ENCODE measurements around the gene AMD1.
"Not testable (repeated sequence)": the region's sequence is repeated elsewhere in the genome, so short reads cannot be mapped to it uniquely, and the experiment has no call there.

The AMD1 gene

DNA sequence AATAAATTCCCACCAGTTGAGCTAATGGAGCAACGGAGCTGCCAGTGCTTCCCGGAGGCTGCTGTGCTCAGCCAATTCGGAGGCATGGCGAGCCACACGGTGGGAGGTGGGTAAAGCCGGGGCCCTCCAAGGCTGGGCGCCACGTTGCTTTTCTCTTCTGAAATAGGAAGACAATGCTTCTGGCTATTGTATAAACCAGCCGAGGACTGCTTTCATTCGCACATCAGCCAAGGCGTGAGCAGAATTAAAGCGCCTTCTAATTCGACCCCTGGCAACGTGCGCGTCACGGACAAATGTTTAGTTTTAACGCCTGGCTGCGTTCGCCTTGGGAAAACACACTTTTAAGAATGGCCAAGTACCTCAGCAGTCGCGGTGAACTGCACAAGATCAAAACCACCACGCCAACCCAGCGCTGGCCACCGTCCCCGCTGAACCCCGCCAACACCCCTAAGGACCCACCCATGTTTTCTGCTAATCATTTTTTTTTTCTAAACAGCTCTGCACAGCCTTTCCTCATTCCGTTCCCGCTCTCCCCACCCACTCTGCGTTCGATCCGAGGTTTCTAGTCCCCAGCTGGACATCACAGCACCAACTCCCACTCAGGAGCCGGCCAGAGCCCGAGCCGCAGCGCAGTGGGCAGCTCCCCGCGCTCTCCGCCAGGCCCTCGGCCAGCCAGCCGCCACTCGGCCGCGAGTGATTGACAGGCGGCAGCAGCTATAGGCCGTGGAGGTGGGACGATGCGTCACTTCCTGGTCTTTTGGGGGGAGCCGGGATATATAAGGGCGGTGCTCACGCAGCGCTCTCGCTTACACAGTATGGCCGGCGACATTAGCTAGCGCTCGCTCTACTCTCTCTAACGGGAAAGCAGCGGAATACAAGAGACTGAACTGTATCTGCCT is at the start of gene AMD1:
AMD1 (plus strand) TSS at position 805 of the 899 bp plus-strand sequence. CDS start 321 bp downstream, outside the sequence.
- peak; percentile 84 to 92 (median 89) for DNase-seq (ENCODE audit: low read depth in 4 of 4, low spot score in 1 of 4)

- DNase-seq (ENCODE audit: low read depth in 4 of 4, low spot score in 1 of 4) = no peak
These were observed 48.1 kb upstream of the AMD1 start for GRCh38 chr6:110826236-110827129.

DNA sequence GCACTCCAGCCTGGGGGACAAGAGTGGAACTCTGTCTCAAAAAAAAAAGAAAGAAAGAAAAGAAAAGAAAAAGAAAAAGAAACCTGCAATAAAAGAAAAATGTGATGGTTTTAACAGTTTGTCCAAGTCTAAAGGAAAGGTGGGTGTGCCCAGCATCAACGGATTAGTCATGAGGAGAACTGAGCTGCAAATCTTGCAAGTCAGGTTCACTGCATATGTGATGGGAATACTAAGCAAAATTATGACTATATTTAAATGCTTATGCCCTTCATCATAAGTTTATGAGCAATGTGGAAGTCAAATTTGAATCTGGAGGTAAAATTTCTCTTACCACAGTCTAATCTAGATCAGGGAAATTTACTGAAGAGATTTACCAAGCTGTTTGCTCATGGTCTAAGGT is 46.2 kb upstream of the AMD1 start:
- no peak for DNase-seq (ENCODE audit: low read depth in 4 of 4, low spot score in 1 of 4)

GRCh38 chr6:110831405-110831804 is 43.2 kb upstream of the AMD1 start:
- no peak for DNase-seq (ENCODE audit: low read depth in 4 of 4, low spot score in 1 of 4)

DNA sequence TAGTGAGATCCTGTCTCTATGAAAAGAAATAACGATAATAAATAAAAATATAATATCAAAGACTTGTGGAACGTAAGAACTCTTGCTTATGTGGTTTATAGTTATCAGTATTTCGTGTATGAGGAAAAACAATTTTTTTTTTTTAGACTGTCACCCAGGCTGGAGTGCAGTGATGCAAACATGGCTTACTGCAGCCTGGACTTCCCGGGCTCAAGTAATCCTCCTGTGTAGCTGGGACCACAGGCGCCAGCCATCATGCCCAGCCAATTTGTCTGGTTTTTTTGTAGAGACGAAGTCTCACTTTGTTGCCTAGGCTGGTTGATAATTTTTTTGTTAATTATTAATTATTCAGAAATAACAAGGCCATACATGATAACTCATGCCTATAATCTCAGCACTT is 40.8 kb upstream of the AMD1 start:
- DNase-seq (ENCODE audit: low read depth in 4 of 4, low spot score in 1 of 4) = no peak

GRCh38 chr6:110835751-110836150 is 38.8 kb upstream of the AMD1 start:
- DNase-seq (ENCODE audit: low read depth in 4 of 4, low spot score in 1 of 4) = not testable (repeated sequence)

DNA sequence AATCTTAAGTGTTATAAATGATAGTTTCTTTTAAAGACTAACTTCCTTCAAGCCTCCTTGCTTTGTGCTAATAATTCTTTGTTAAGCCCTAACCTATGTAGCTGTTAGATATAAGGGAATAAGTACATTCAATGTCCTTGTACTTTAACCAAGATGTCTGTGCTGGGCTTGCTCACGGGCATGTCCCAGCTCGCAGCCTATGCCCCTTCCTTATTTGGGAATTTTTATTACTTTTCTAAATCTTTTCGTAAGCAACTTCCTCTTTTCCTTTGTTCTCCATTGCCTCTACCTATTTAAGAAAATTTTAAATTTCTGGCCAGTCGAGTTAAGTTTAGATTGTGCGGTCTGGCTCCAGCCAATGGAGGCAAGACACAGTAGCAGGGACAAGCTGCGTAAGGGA is 33.3 kb upstream of the AMD1 start:
- DNase-seq (ENCODE audit: low read depth in 4 of 4, low spot score in 1 of 4) = no peak

DNA sequence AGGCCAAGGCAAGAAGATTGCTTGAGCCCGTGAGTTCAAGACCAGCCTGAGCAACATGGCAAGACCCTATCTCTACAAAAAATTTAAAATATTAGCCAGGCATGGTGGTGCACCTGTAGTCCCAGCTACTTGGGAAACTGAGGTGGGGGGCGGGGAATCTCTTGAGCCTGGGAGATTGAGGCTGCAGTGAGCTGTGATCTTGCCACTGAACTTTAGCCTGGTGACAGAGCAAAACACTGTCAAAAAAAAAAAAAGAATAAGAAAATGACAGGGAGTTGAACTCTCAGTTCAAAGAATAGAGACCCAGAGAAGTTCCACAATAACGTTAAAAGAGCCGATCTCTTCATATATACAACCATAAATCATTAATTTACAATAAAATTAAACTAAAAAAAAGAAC is 24.8 kb upstream of the AMD1 start:
- DNase-seq (ENCODE audit: low read depth in 4 of 4, low spot score in 1 of 4) = no peak

DNA sequence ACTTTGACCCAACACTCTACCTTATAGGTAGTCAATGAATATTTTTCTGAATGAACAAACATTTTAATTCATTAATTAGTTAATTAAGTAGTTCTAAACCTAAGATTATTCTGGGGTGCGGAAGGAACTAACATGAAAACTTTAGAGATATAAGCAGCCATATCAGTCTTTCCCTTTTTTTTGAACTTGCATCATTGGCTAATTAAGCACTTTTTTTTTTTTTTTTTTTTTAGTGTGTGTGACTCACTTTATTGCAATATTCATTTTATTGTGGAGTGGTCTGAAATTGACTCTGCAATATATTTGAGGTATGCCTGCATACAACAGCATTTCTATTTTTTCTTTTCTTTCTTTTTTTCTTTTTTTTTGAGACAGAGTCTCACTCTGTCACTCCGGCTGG is 21.8 kb upstream of the AMD1 start:
- no peak for DNase-seq (ENCODE audit: low read depth in 4 of 4, low spot score in 1 of 4)

- DNase-seq (ENCODE audit: low read depth in 4 of 4, low spot score in 1 of 4) = no peak
These were observed 20.7 kb upstream of the AMD1 start for GRCh38 chr6:110853754-110854477.

GRCh38 chr6:110856296-110856695 is 18.3 kb upstream of the AMD1 start:
- no peak for DNase-seq (ENCODE audit: low read depth in 4 of 4, low spot score in 1 of 4)

DNA sequence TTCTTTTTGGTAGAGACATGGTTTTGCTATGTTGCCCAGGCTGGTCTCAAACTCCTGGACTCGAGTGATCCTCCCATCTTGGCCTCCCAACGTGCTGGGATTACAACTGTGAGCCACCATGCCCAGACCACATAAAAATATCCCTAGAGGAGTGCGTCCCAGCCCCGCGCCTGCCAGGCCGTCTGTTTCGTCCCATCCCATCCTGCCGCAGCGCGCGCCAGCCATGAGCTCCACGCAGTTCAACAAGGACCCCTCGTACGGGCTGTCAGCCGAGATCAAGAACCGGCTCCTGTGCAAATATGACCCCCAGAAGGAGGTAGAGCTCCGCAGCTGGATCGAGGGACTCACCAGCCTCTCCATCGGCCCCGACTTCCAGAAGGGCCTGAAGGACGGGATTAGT is 16.6 kb upstream of the AMD1 start:
- no peak for DNase-seq (ENCODE audit: low read depth in 4 of 4, low spot score in 1 of 4)

DNA sequence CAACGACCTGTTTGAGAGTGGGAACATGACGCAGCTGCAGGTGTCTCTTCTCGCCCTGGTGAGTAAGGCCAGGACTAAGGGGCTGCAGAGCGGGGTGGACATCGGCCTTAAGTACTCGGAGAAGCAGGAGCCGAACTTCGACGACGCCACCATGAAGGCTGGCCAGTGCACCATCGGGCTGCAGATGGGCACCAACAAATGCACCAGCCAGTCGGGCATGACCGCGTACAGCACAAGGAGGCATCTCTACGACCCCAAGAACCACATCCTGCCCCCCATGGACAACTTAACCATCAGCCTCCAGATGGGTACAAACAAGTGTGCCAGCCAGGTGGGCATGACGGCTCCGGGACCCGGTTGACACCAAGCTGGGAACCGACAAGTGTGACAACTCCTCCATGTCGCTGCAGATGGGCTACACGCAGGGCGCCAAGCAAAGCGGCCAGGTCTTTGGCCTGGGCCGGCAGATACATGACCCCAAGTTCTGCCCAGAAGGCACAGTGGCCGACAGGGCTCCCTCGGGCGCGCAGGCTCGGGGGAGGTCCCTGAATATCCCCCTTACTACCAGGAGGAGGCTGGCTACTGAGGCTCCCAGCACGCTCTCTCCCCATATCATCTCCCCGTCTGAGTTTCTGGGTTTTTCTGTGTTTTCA is 15.9 kb upstream of the AMD1 start:
- DNase-seq (ENCODE audit: low read depth in 4 of 4, low spot score in 1 of 4) = no peak

- no peak for DNase-seq (ENCODE audit: low read depth in 4 of 4, low spot score in 1 of 4)
These were observed 15.2 kb upstream of the AMD1 start for GRCh38 chr6:110859335-110859792.

- no peak for DNase-seq (ENCODE audit: low read depth in 4 of 4, low spot score in 1 of 4)
These were observed 9.8 kb upstream of the AMD1 start for GRCh38 chr6:110864824-110865223.

DNA sequence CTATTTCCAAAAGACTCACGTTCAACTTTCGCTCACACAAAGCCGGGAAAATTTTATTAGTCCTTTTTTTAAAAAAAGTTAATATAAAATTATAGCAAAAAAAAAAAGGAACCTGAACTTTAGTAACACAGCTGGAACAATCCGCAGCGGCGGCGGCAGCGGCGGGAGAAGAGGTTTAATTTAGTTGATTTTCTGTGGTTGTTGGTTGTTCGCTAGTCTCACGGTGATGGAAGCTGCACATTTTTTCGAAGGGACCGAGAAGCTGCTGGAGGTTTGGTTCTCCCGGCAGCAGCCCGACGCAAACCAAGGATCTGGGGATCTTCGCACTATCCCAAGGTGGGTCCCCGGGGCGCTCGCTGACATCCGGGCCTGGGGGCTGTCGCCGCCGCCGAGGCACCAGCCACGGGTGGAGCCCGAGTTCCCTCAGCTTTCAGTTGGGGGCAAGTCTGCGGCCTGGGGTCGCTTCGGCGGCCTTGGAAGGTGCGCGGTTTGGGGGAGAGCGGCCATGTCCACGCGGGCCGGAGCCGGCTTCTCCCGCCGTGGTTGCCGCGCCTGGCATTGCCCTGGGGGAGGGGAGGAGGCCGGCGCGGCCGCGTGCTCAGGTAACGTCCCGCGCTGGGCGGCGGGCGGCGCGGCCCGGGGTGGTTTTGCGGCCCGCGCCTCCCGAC is 429 bp downstream of the AMD1 start:
- peak in 3 of 4 experiments; percentile 28 to 33 (median 32) for DNase-seq (ENCODE audit: low read depth in 4 of 4, low spot score in 1 of 4)

GRCh38 chr6:110875548-110876169 is 1.1 kb downstream of the AMD1 start:
- DNase-seq (ENCODE audit: low read depth in 4 of 4, low spot score in 1 of 4) = peak; percentile 38 to 54 (median 43)

GRCh38 chr6:110876170-110876773 is 1.7 kb downstream of the AMD1 start:
- DNase-seq (ENCODE audit: low read depth in 4 of 4, low spot score in 1 of 4) = peak; percentile 25 to 57 (median 37)
